GM19468 (cell line): ENCODE data around the gene VSTM5.
"Not testable (repeated sequence)": the region's sequence is repeated elsewhere in the genome, so short reads cannot be mapped to it uniquely, and the experiment has no call there.

Source experiments
- ATAC-seq: cut with Tn5 transposase; IDR thresholded peaks from one replicate; pipeline ENCODE4 v1.9.1; 2021; ENCODE audit warnings: mild to moderate bottlenecking, moderate library complexity, moderate number of reproducible peaks; ENCODE audit not compliant: unreplicated experiment; ENCODE audit errors: extremely low read depth

VSTM5 gene

GRCh38 chr11:93850594-93851018 is at the start of gene VSTM5:
VSTM5 (minus strand) TSS chr11:93850618; CDS start chr11:93850502, 116 bp downstream.
- no peak for ATAC-seq

- ATAC-seq, result peak; percentile 39
Observed at GRCh38 chr11:93895106-93895862, 44.9 kb upstream of the VSTM5 start.

GRCh38 chr11:93890391-93891051 is 40.1 kb upstream of the VSTM5 start:
- no peak for ATAC-seq

- no peak for ATAC-seq
Observed at GRCh38 chr11:93887111-93887510, 36.7 kb upstream of the VSTM5 start.

GRCh38 chr11:93879114-93879513 is 28.7 kb upstream of the VSTM5 start:
- not testable (repeated sequence) for ATAC-seq

- no peak for ATAC-seq
Observed at GRCh38 chr11:93875637-93876036, 25.2 kb upstream of the VSTM5 start.

- ATAC-seq, result no peak
Observed at GRCh38 chr11:93871526-93871925, 21.1 kb upstream of the VSTM5 start.

- ATAC-seq, result no peak
Observed at GRCh38 chr11:93870616-93871015, 20.2 kb upstream of the VSTM5 start.

GRCh38 chr11:93869830-93870229 is 19.4 kb upstream of the VSTM5 start:
- no peak for ATAC-seq

GRCh38 chr11:93868404-93868803 is 18.0 kb upstream of the VSTM5 start:
- not testable (repeated sequence) for ATAC-seq

GRCh38 chr11:93861808-93862207 is 11.4 kb upstream of the VSTM5 start:
- ATAC-seq, result no peak

- ATAC-seq, result no peak
Observed at GRCh38 chr11:93858121-93858775, 7.8 kb upstream of the VSTM5 start.

- ATAC-seq, result no peak
Observed at GRCh38 chr11:93857413-93858120, 7.1 kb upstream of the VSTM5 start.

GRCh38 chr11:93852242-93852641 is 1.8 kb upstream of the VSTM5 start:
- no peak for ATAC-seq

GRCh38 chr11:93849751-93850593 is 446 bp downstream of the VSTM5 start:
- no peak for ATAC-seq

GRCh38 chr11:93849201-93849600 is 1.2 kb downstream of the VSTM5 start:
- ATAC-seq, result no peak

- no peak for ATAC-seq
Observed at GRCh38 chr11:93846411-93846810, 4.0 kb downstream of the VSTM5 start.

- no peak for ATAC-seq
Observed at GRCh38 chr11:93845181-93846092, 5.0 kb downstream of the VSTM5 start.

GRCh38 chr11:93844568-93844967 is 5.8 kb downstream of the VSTM5 start:
- no peak for ATAC-seq
